Activated CD8-positive, alpha-beta memory T cell treated with anti-CD3 and anti-CD28 coated beads for 4 hours (primary cell): Measurements from ENCODE around the gene TMEM263.
A peak's percentile ranks its signal among the peaks of the same experiment; 100 is the strongest.
"Not testable (repeated sequence)": the region's sequence is repeated elsewhere in the genome, so short reads cannot be mapped to it uniquely, and the experiment has no call there.

Source experiments
- DNase-seq, 2 donors: peaks; one replicate each; pipeline ENCODE4 v3.0.0-alpha.2; 2020; ENCODE audit warnings: low read depth in 2 of 2

Gene TMEM263

GRCh38 chr12:106986625-106987389, 31.1 kb downstream of the TMEM263 start, which contains the start of gene MTERF2:
TSS of gene MTERF2 (minus strand) at chr12:106987146. CDS start at chr12:106978714, 8,432 bp downstream.
- peak; percentile 54 to 62 for DNase-seq

DNA sequence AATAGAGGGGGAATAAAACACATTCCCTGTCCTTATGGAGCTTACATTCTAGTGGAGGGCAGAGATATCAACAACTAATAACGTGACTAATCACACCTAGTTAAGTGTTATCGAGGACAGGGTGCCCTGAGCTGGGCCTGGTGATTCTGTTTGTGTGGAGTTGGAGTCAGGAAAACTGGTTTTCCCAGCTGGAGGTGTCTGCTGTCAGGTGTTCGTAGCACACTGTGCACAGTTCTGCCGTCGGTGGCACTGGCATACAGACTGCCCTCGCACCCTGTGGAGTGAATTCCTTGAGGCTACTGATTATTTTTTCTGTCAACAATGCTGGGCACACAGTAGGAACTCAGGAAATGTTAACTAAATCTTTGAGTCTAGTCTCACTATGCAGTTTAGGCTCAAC, 32.1 kb downstream of the TMEM263 start:
- no peak for DNase-seq

- no peak for DNase-seq
Measured at GRCh38 chr12:106994579-106995220, 39.0 kb downstream of the TMEM263 start.

- DNase-seq = not testable (repeated sequence)
Measured at GRCh38 chr12:106996102-106996501, 40.4 kb downstream of the TMEM263 start.

DNA sequence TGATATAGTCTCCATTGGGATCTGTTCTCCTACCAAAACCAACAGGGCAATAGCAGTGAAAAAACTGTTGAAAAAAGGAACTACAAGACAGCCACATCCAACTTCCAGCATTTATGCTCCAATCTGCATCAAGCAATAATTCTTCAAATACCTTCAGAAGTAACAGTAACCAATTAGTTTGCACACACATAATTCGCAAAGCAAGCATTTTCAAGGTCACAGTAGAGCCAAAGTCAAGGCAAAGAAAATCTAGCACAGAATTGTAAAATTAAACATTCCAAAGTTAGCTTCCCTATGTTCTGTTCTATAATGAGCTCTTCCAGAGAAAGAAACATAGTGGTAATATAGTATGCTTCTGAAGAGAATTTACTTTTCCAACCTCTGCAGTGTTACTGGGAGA, 42.2 kb downstream of the TMEM263 start:
- DNase-seq = no peak

DNA sequence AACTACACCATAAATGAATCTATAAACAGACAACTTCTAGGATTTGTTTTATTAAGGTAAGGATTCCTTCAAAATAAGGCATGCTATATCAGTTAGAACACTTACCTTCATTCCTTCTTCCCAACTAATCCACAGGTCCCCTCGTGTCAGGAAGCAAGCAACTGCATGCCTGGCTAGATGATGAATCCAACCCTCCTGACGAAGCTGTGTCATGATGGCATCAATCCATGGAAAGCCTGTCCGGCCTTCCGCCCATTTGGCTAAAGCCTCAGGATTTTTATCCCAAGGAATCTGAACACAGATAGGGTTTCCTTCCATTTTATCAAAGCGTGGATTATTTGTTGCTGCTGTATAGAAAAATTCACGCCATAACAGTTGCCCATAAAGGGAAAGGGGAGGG, 43.7 kb downstream of the TMEM263 start:
- DNase-seq = no peak

GRCh38 chr12:107002665-107003064, 47.0 kb downstream of the TMEM263 start:
- DNase-seq = not testable (repeated sequence)

- DNase-seq = no peak
Measured at GRCh38 chr12:107007411-107007810, 51.7 kb downstream of the TMEM263 start.

- DNase-seq = no peak
Measured at GRCh38 chr12:107011519-107011918, 55.8 kb downstream of the TMEM263 start.

DNA sequence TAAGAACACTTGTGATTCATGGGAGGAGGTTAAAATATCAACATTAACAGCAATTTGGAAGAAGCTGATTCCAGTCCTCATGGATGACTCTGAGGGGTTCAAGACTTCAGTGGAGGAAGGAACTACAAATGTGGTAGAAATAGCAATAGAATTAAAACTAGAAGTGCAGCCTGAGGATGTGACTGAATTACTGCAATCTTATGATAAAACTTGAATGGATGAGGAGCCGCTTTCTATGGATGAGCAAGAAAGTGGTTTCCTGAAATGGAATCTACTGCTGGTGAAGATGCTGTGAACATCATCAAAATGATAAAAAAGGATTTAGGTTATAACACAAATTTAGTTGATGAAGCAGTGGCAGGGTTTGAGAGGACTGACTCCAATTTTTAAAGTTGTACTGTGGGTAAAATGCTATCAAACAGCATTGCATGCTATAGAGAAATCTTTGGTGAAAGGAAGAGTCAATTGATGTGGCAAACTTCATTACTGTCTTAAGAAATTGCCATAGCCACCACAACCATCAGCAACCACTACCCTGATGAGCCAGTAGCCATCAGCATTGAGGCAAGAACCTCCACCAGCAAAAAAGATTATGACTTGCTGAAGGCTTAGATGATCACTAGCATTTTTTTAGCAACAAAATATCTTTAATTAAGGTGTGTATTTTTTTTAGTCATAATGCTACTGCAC, 57.2 kb downstream of the TMEM263 start:
- no peak for DNase-seq

DNA sequence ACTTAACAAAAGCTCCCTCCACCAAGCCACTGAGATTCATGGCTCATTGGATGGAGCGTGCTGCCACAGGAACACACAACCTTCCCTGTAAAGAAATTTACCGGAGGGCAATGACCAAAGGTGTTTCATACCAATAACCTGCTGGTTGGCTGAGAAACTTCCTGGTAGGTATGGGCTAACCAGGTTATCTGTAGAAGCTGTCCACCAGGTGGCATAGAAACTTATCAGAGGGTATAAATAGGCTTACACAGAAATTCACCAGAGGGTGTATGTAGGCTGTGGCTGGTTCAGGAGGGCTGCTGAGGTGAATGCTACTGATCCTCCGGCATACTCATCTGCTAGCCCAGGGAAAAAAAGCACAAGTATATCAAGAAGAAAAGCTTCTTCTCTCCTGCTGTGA, 58.3 kb downstream of the TMEM263 start:
- no peak for DNase-seq

DNA sequence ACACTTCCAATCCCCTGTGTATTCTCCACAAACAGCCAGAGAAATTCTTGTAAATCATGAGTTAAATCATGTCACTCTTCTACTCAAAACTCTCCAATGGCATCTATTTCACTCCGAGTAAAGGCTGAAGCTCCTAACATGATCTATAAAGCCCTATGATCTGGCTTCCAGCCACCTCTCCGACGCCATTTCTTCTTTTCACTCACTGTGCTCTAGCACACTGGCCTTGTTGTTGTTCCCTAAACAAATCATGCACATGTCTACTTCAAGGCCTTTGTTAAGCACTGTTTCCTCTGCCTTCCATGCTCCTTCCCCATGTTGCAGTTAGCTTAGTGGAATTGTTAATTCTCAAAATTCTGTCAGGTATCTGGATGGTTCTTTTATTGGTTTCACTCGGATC, 61.3 kb downstream of the TMEM263 start:
- no peak for DNase-seq

DNA sequence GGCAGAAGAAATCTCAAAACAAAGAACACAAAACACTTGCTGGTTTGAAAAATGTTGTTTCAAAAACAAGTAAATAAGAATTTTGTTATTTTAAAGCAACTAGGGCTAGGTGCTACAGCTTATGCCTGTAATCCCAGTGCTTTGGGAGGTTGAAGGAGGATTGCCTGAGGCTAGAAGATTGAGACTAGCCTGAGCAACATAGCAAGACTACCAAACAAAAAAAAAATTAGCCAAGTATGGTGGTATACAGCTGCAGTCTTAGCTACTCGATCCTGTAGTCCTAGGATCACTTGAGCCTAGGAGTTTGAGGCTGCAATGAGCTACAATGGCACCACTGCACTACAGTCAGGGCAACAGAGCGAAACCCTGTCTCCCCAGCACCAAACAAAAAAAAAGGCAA, 63.8 kb downstream of the TMEM263 start:
- no peak for DNase-seq
